A673 (cell line): ENCODE results near the gene CEP192. TPM values are rescaled to one million over a fixed set of nuclear protein-coding genes. Genes with fewer than 3 reads are reported as not detected.

ENCODE experiments used
- BruUV-seq: library from RNA; stranded (reverse); fragments of 400-500 nt; replicated peaks from 2 replicates; lab custom pipeline; 2021; lab: Mats Ljungman, UMichigan
- CTCF ChIA-PET: fragments of 300-600 bp; sonication (Branson Sonifier 250); formaldehyde crosslinking; loops from one replicate; lab custom pipeline; 2022; ENCODE audit warnings: antibody characterized with exemption; lab: Charles Lee
- POLR2A ChIA-PET: fragments of 300-600 bp; sonication (Branson Sonifier 250); formaldehyde crosslinking; loops from one replicate; lab custom pipeline; 2022; ENCODE audit warnings: antibody characterized with exemption; ENCODE audit not compliant: low non-redundant PET; lab: Charles Lee
- DNase-seq: peaks from one replicate; pipeline ENCODE4 v3.0.0-alpha.2; 2015; ENCODE audit warnings: low spot score
- H3K27ac ChIP-seq: fragments of 200-600 bp; sonication (generic); 2 replicates; pipeline ENCODE4 v1.5.1; 2016; ENCODE audit warnings: mixed run types, low read depth, mild to moderate bottlenecking, mixed read lengths, antibody characterized with exemption, low read length; ENCODE audit not compliant: poor library complexity, severe bottlenecking
- H3K27me3 ChIP-seq: fragments of 200-600 bp; sonication (generic); replicated peaks from 2 replicates; pipeline ENCODE4 v1.6.1; 2017; ENCODE audit warnings: mixed run types, low read depth, mild to moderate bottlenecking, mixed read lengths, antibody characterized with exemption, low read length; ENCODE audit not compliant: insufficient read depth, poor library complexity
- H3K36me3 ChIP-seq: fragments of 200-600 bp; sonication (generic); 2 replicates; pipeline ENCODE4 v1.6.1; 2016; ENCODE audit warnings: mixed run types, mild to moderate bottlenecking, mixed read lengths, antibody characterized with exemption, low read length; ENCODE audit not compliant: insufficient read depth, poor library complexity, severe bottlenecking
- H3K4me1 ChIP-seq: fragments of 200-600 bp; sonication (generic); 2 replicates; pipeline ENCODE4 v1.6.1; 2017; ENCODE audit warnings: mixed run types, mild to moderate bottlenecking, mixed read lengths, antibody characterized with exemption, low read length; ENCODE audit not compliant: insufficient read depth, poor library complexity, severe bottlenecking
- H3K4me3 ChIP-seq: fragments of 200-600 bp; sonication (generic); 2 replicates; pipeline ENCODE4 v1.5.1; 2016; ENCODE audit warnings: low read depth, mixed run types, mild to moderate bottlenecking, mixed read lengths, low read length; ENCODE audit not compliant: poor library complexity, severe bottlenecking
- H3K9me3 ChIP-seq: fragments of 200-600 bp; sonication (generic); 2 replicates; pipeline ENCODE4 v1.6.1; 2016; ENCODE audit warnings: mixed run types, low read depth, mild to moderate bottlenecking, mixed read lengths, antibody characterized with exemption, low read length; ENCODE audit not compliant: poor library complexity, severe bottlenecking
- EZH2 ChIP-seq: fragments of 200-600 bp; sonication (generic); IDR thresholded peaks from 2 replicates; pipeline ENCODE4 v1.6.1; 2017; ENCODE audit warnings: borderline replicate concordance, low read depth, mild to moderate bottlenecking, mixed read lengths, antibody characterized with exemption, low read length; ENCODE audit not compliant: poor library complexity, severe bottlenecking
- intact Hi-C: fragments of 100-400 bp; cut with micrococcal nuclease; formaldehyde crosslinking; loops from one replicate; pipeline ENCODE4 v1.10.0; 2022; ENCODE audit not compliant: unreplicated experiment
- total RNA-seq: library from RNA; stranded (reverse); gene quantifications from 2 replicates; pipeline ENCODE4 v1.2.3, GENCODE V29; 2021
- TF ChIP-seq, protein P1 (sequence below): fragments of 300-800, 200-600 bp; sonication (generic); conservative IDR thresholded peaks from 2 replicates; pipeline ENCODE4 v1.5.1; 2017; ENCODE audit warnings: low read depth, mild to moderate bottlenecking, antibody characterized with exemption, low read length, moderate library complexity, mixed read lengths

The CEP192 gene
- total RNA-seq, 1 experiment from 2014 or later: 46.4 TPM

DNA sequence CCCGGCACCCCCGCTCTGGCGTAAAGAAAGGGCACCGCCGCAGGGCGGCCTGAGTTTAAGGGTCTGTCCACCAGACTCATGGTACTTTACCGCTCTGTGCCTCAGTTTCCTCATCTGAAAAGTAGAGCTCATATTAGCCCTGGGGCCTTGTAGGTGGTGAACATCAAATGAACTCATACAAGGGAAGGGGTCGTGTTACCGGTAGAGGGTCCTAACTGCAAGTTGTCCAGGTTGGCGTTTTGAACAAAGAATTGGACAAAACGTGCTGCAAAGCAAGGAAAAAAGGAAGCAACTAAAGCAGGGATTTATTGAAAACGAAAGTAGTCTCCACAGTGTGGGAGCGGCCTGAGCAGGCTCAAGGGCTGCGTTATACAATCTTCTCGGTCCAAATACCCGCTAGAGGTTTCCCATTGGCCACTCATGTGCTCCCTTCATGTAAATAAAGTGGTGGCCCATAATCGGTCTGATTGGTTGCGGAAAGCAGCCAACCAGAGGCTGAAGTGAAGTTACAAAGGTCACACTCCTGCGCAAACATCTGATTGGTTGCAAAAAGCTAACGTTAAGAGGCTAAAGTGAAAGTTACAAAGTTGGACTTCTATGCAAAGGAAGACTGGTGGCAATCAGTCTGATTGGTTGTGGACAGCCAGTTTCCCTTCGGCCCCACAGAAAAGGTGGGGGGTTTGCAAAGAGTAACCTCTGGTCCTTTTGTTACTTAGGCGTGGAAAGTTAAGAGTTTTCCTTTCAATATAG is 146.7 kb downstream of the CEP192 start:
- ChIA-PET POLR2A (no interaction called here), CTCF (no interaction called here)
- TF ChIP-seq, protein P1, sequence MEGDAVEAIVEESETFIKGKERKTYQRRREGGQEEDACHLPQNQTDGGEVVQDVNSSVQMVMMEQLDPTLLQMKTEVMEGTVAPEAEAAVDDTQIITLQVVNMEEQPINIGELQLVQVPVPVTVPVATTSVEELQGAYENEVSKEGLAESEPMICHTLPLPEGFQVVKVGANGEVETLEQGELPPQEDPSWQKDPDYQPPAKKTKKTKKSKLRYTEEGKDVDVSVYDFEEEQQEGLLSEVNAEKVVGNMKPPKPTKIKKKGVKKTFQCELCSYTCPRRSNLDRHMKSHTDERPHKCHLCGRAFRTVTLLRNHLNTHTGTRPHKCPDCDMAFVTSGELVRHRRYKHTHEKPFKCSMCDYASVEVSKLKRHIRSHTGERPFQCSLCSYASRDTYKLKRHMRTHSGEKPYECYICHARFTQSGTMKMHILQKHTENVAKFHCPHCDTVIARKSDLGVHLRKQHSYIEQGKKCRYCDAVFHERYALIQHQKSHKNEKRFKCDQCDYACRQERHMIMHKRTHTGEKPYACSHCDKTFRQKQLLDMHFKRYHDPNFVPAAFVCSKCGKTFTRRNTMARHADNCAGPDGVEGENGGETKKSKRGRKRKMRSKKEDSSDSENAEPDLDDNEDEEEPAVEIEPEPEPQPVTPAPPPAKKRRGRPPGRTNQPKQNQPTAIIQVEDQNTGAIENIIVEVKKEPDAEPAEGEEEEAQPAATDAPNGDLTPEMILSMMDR: no peak
- no peak for TF ChIP-seq EZH2
- H3K27me3 ChIP-seq: no peaks in the 10 kb centered on the region
- intact Hi-C loops: no loop called here
- no peaks in the 10 kb centered on the region for H3K36me3 ChIP-seq
- peaks cover 10% of the 10 kb centered on the region for H3K4me1 ChIP-seq
- no peak for DNase-seq
- H3K4me3 ChIP-seq: peak overlapping the region; percentile 60
- no TSS peak for BruUV-seq
- H3K27ac ChIP-seq: no peak overlapping the region
- H3K9me3 ChIP-seq: peaks cover 2% of the 10 kb centered on the region

GRCh38 chr18:13138420-13139139 is 147.4 kb downstream of the CEP192 start:
- DNase-seq: no peak
- Histone ChIP-seq H3K9me3 (peaks cover 9% of the 10 kb centered on the region), H3K4me3 (no peak overlapping the region), H3K4me1 (peaks cover 10% of the 10 kb centered on the region), H3K27me3 (no peaks in the 10 kb centered on the region), H3K36me3 (no peaks in the 10 kb centered on the region), H3K27ac (no peak overlapping the region)
- CTCF ChIA-PET: no interaction called here
- no TSS peak for BruUV-seq
- POLR2A ChIA-PET: no interaction called here
- TF ChIP-seq, protein P1: no peak
- TF ChIP-seq EZH2: no peak
- intact Hi-C loops: no loop called here

- no peak for DNase-seq
Measured at GRCh38 chr18:13139885-13140450, 148.8 kb downstream of the CEP192 start.

More at GRCh38 chr18:13139885-13140450, 148.8 kb downstream of the CEP192 start:
- peaks cover 23% of the 10 kb centered on the region for H3K9me3 ChIP-seq
- H3K4me3 ChIP-seq: no peak overlapping the region
- no peaks in the 10 kb centered on the region for H3K36me3 ChIP-seq
- TF ChIP-seq, protein P1: no peak
- no peak for TF ChIP-seq EZH2
- no TSS peak for BruUV-seq
- H3K27ac ChIP-seq: no peak overlapping the region
- intact Hi-C loops: no loop called here
- ChIA-PET POLR2A (no interaction called here), CTCF (interaction anchor here (0.9 kb wide), 1 partner anchor 20 kb away, joined by 6 read pairs; no protein-coding TSS in a partner anchor)
- no peaks in the 10 kb centered on the region for H3K27me3 ChIP-seq
- H3K4me1 ChIP-seq: peaks cover 10% of the 10 kb centered on the region
